Endothelial cell of umbilical vein (primary cell): Measurements from ENCODE around the gene ZBTB7C.

Source experiments
- EZH2 ChIP-seq: IDR thresholded peaks from 2 replicates; pipeline ENCODE4 v1.6.1; 2012; ENCODE audit warnings: borderline replicate concordance, low read depth, mild to moderate bottlenecking, moderate library complexity, low read length, inconsistent platforms; ENCODE audit not compliant: severe bottlenecking
- FOS ChIP-seq: IDR thresholded peaks from 2 replicates; pipeline ENCODE4 v1.6.1; 2011; ENCODE audit warnings: mild to moderate bottlenecking, low read length, moderate library complexity, borderline replicate concordance; ENCODE audit not compliant: insufficient read depth
- GATA2 ChIP-seq: IDR thresholded peaks from 2 replicates; pipeline ENCODE4 v1.7.0; 2011; ENCODE audit warnings: low read depth, mild to moderate bottlenecking, moderate library complexity, mixed read lengths, low read length; ENCODE audit not compliant: insufficient read length, insufficient read depth
- MYC ChIP-seq: IDR thresholded peaks from one replicate; pipeline ENCODE4 v1.6.1; 2011; ENCODE audit warnings: mild to moderate bottlenecking, low read depth, low read length
- POLR2A ChIP-seq: IDR thresholded peaks from 2 replicates; pipeline ENCODE4 v1.6.1; 2012; ENCODE audit warnings: low read depth, mild to moderate bottlenecking, control low read depth, low read length
- POLR2AphosphoS5 ChIP-seq: IDR thresholded peaks from 2 replicates; pipeline ENCODE4 v1.6.1; 2012; ENCODE audit warnings: low read depth, mild to moderate bottlenecking, control low read depth, low read length, moderate library complexity; ENCODE audit not compliant: insufficient read depth
- TF ChIP-seq, protein P1 (sequence below), 2 donors: IDR thresholded peaks; 1 replicate in 1 of 2; 2 replicates in 1 of 2; pipeline ENCODE4 v1.5.1; 2011; ENCODE audit warnings: low read length in 2 of 2, mild to moderate bottlenecking in 2 of 2, moderate library complexity in 2 of 2, control low read depth in 1 of 2, inconsistent platforms in 1 of 2, low read depth in 1 of 2; ENCODE audit not compliant: insufficient read depth in 1 of 2; ENCODE audit errors: extremely low read depth in 1 of 2
- TF ChIP-seq, protein P2 (sequence below): IDR thresholded peaks from 2 replicates; pipeline ENCODE4 v1.6.1; 2011; ENCODE audit not compliant: insufficient read depth, insufficient read length

DNA sequence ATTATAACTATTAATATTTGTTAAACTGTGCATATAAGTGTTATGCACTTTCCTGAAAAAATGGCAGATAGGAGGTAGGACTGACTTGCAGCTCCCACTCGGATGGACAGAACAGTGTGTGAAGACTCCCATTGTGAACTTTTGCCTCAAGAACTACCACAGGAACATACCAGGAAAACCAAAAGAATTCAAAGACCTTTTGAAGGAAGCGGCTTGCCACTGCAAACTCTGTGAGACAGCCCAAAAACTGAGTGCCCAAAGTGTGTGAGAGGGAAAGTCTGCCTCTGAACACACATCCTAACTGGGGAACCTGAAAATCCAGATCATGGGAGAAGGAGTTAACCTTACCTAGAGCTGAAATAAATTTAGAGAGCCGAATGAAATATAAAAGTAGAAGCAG, 171.0 kb downstream of the ZBTB7C start:
- TF ChIP-seq, protein P1, sequence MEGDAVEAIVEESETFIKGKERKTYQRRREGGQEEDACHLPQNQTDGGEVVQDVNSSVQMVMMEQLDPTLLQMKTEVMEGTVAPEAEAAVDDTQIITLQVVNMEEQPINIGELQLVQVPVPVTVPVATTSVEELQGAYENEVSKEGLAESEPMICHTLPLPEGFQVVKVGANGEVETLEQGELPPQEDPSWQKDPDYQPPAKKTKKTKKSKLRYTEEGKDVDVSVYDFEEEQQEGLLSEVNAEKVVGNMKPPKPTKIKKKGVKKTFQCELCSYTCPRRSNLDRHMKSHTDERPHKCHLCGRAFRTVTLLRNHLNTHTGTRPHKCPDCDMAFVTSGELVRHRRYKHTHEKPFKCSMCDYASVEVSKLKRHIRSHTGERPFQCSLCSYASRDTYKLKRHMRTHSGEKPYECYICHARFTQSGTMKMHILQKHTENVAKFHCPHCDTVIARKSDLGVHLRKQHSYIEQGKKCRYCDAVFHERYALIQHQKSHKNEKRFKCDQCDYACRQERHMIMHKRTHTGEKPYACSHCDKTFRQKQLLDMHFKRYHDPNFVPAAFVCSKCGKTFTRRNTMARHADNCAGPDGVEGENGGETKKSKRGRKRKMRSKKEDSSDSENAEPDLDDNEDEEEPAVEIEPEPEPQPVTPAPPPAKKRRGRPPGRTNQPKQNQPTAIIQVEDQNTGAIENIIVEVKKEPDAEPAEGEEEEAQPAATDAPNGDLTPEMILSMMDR (IDR thresholded peaks at IDR 0.05; ENCODE audit: extremely low read depth in 1 of 2, insufficient read depth in 1 of 2, low read depth in 1 of 2, low read length in 2 of 2): no peak
- TF ChIP-seq POLR2AphosphoS5: no peak
- TF ChIP-seq POLR2A: no peak
- TF ChIP-seq EZH2: no peak
- TF ChIP-seq, protein P2, sequence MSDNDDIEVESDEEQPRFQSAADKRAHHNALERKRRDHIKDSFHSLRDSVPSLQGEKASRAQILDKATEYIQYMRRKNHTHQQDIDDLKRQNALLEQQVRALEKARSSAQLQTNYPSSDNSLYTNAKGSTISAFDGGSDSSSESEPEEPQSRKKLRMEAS: no peak
- TF ChIP-seq FOS: no peak
- TF ChIP-seq GATA2: no peak
- TF ChIP-seq MYC: no peak
